ENCODE results near the gene GINS2. TPM values are rescaled to one million over a fixed set of nuclear protein-coding genes. Genes with fewer than 3 reads are reported as not detected.

GINS2 gene
- total RNA-seq, 2 experiments from 2014 or later: 49.3 to 61.7 TPM

GRCh38 chr16:85658504-85659326 is 30.0 kb downstream of the GINS2 start:
- Mint-ChIP-seq H3K4me3 (no peak overlapping the region), H3K9me3 (ENCODE audit: low read depth) (no peaks in the 10 kb centered on the region), H3K36me3 (peaks cover 15% of the 10 kb centered on the region), H3K27ac (no peak overlapping the region), H3K27me3 (no peaks in the 10 kb centered on the region), H3K4me1 (no peaks in the 10 kb centered on the region)
- CTCF ChIA-PET: interaction anchor here (0.6 to 3.8 kb wide), 12 partner anchors 9 to 266 kb away, joined by 3 to 45 read pairs (median 4); no protein-coding TSS in a partner anchor
- no peak for ATAC-seq
- no peak for DNase-seq

GRCh38 chr16:85657996-85658395 is 30.8 kb downstream of the GINS2 start:
- Mint-ChIP-seq H3K4me1 (no peaks in the 10 kb centered on the region), H3K9me3 (ENCODE audit: low read depth) (no peaks in the 10 kb centered on the region), H3K4me3 (no peak overlapping the region), H3K27me3 (no peaks in the 10 kb centered on the region), H3K27ac (no peak overlapping the region), H3K36me3 (peaks cover 13% of the 10 kb centered on the region)
- ATAC-seq: no peak
- DNase-seq: no peak
- CTCF ChIA-PET: interaction anchor here (0.7 to 3.8 kb wide), 5 partner anchors 9 to 237 kb away, joined by 3 to 45 read pairs (median 11); no protein-coding TSS in a partner anchor

- ATAC-seq: no peak
- H3K4me1 Mint-ChIP-seq: no peaks in the 10 kb centered on the region
- H3K36me3 Mint-ChIP-seq: peaks cover 9% of the 10 kb centered on the region
- H3K4me3 Mint-ChIP-seq: no peak overlapping the region
- H3K27ac Mint-ChIP-seq: no peak overlapping the region
- CTCF ChIA-PET: interaction anchor here (1.7 to 3.8 kb wide), 2 partner anchors 19 to 60 kb away, joined by 4 to 45 read pairs; no protein-coding TSS in a partner anchor
- no peak for DNase-seq
- H3K27me3 Mint-ChIP-seq: no peaks in the 10 kb centered on the region
- no peaks in the 10 kb centered on the region for H3K9me3 Mint-ChIP-seq (ENCODE audit: low read depth)
These were observed 31.5 kb downstream of the GINS2 start for GRCh38 chr16:85657267-85657650.

GRCh38 chr16:85656351-85657266 is 32.1 kb downstream of the GINS2 start:
- ATAC-seq (no peak), DNase-seq (no peak)
- Mint-ChIP-seq H3K9me3 (ENCODE audit: low read depth) (no peaks in the 10 kb centered on the region), H3K27ac (no peak overlapping the region), H3K4me3 (no peak overlapping the region), H3K36me3 (peaks cover 9% of the 10 kb centered on the region), H3K4me1 (no peaks in the 10 kb centered on the region), H3K27me3 (no peaks in the 10 kb centered on the region)
- CTCF ChIA-PET: interaction anchor here (1.7 kb wide), 1 partner anchor 20 kb away, joined by 4 read pairs; no protein-coding TSS in a partner anchor

- no peak overlapping the region for H3K27ac Mint-ChIP-seq
- no peaks in the 10 kb centered on the region for H3K9me3 Mint-ChIP-seq (ENCODE audit: low read depth)
- H3K36me3 Mint-ChIP-seq: peaks cover 9% of the 10 kb centered on the region
- DNase-seq: no peak
- CTCF ChIA-PET: interaction anchor here (1.7 kb wide), 1 partner anchor 21 kb away, joined by 4 read pairs; no protein-coding TSS in a partner anchor
- no peaks in the 10 kb centered on the region for H3K27me3 Mint-ChIP-seq
- no peak for ATAC-seq
- H3K4me3 Mint-ChIP-seq: no peak overlapping the region
- no peaks in the 10 kb centered on the region for H3K4me1 Mint-ChIP-seq
These were observed 33.3 kb downstream of the GINS2 start for GRCh38 chr16:85655216-85656129.

- no peaks in the 10 kb centered on the region for H3K4me1 Mint-ChIP-seq
- H3K27me3 Mint-ChIP-seq: no peaks in the 10 kb centered on the region
- CTCF ChIA-PET: no interaction called here
- no peaks in the 10 kb centered on the region for H3K9me3 Mint-ChIP-seq (ENCODE audit: low read depth)
- H3K4me3 Mint-ChIP-seq: no peak overlapping the region
- no peak for ATAC-seq
- DNase-seq: no peak
- peaks cover 8% of the 10 kb centered on the region for H3K36me3 Mint-ChIP-seq
- H3K27ac Mint-ChIP-seq: no peak overlapping the region
These were observed 34.3 kb downstream of the GINS2 start for GRCh38 chr16:85654251-85655095.

- Mint-ChIP-seq H3K4me3 (no peak overlapping the region), H3K27ac (no peak overlapping the region), H3K4me1 (no peaks in the 10 kb centered on the region), H3K9me3 (ENCODE audit: low read depth) (no peaks in the 10 kb centered on the region), H3K36me3 (peaks cover 8% of the 10 kb centered on the region), H3K27me3 (no peaks in the 10 kb centered on the region)
- no peak for DNase-seq
- ATAC-seq: no peak
- CTCF ChIA-PET: interaction anchor here (0.9 kb wide), 1 partner anchor 37 kb away, joined by 3 read pairs; no protein-coding TSS in a partner anchor
These were observed 35.4 kb downstream of the GINS2 start for GRCh38 chr16:85653290-85653891.

- no peaks in the 10 kb centered on the region for H3K27me3 Mint-ChIP-seq
- no peaks in the 10 kb centered on the region for H3K4me1 Mint-ChIP-seq
- no peak overlapping the region for H3K27ac Mint-ChIP-seq
- H3K36me3 Mint-ChIP-seq: peaks cover 7% of the 10 kb centered on the region
- ATAC-seq: peak; percentile 64
- no peaks in the 10 kb centered on the region for H3K9me3 Mint-ChIP-seq (ENCODE audit: low read depth)
- CTCF ChIA-PET: interaction anchor here (0.9 kb wide), 1 partner anchor 36 kb away, joined by 3 read pairs; no protein-coding TSS in a partner anchor
- no peak for DNase-seq
- no peak overlapping the region for H3K4me3 Mint-ChIP-seq
These were observed 36.1 kb downstream of the GINS2 start for GRCh38 chr16:85652431-85653221.

GRCh38 chr16:85651629-85652430 is 36.9 kb downstream of the GINS2 start:
- peaks cover 6% of the 10 kb centered on the region for H3K36me3 Mint-ChIP-seq
- H3K4me3 Mint-ChIP-seq: no peak overlapping the region
- H3K9me3 Mint-ChIP-seq (ENCODE audit: low read depth): no peaks in the 10 kb centered on the region
- H3K27me3 Mint-ChIP-seq: no peaks in the 10 kb centered on the region
- H3K4me1 Mint-ChIP-seq: no peaks in the 10 kb centered on the region
- DNase-seq (no peak), ATAC-seq (no peak)
- H3K27ac Mint-ChIP-seq: no peak overlapping the region
- CTCF ChIA-PET: no interaction called here

GRCh38 chr16:85650844-85651628 is 37.7 kb downstream of the GINS2 start:
- CTCF ChIA-PET: interaction anchor here (3.6 kb wide), 1 partner anchor 8 kb away, joined by 11 read pairs; no protein-coding TSS in a partner anchor
- no peaks in the 10 kb centered on the region for H3K4me1 Mint-ChIP-seq
- H3K27me3 Mint-ChIP-seq: no peaks in the 10 kb centered on the region
- no peak for DNase-seq
- H3K9me3 Mint-ChIP-seq (ENCODE audit: low read depth): no peaks in the 10 kb centered on the region
- H3K36me3 Mint-ChIP-seq: peaks cover 1% of the 10 kb centered on the region
- H3K4me3 Mint-ChIP-seq: no peak overlapping the region
- no peak for ATAC-seq
- no peak overlapping the region for H3K27ac Mint-ChIP-seq

Measured in activated CD8-positive, alpha-beta memory T cell treated with anti-CD3 and anti-CD28 coated beads, Interleukin-2, amount 10 ng/mL, durations not matched to agents 7 days and 5 days (primary cell).